D721Med (cell line): Measurements from ENCODE around the gene RNASE8.

Source experiments
- DNase-seq: peaks from one replicate; pipeline ENCODE4 v3.0.0; 2011; ENCODE audit warnings: low spot score; ENCODE audit not compliant: insufficient read length
- FAIRE-seq: peaks from 2 replicates; lab custom pipeline; 2011; peaks lifted over from hg19 to GRCh38; lab: Jason Lieb, UNC
- TF ChIP-seq, protein P1 (sequence below): IDR thresholded peaks from 2 replicates; pipeline ENCODE4 v1.5.1; 2012; ENCODE audit warnings: mild to moderate bottlenecking, control low read depth; ENCODE audit not compliant: insufficient read depth; ENCODE audit errors: missing control alignments

RNASE8 gene

GRCh38 chr14:21090194-21090939 is 32.7 kb downstream of the RNASE8 start:
- DNase-seq (peak; percentile 58), FAIRE-seq (no peak)
- TF ChIP-seq, protein P1, sequence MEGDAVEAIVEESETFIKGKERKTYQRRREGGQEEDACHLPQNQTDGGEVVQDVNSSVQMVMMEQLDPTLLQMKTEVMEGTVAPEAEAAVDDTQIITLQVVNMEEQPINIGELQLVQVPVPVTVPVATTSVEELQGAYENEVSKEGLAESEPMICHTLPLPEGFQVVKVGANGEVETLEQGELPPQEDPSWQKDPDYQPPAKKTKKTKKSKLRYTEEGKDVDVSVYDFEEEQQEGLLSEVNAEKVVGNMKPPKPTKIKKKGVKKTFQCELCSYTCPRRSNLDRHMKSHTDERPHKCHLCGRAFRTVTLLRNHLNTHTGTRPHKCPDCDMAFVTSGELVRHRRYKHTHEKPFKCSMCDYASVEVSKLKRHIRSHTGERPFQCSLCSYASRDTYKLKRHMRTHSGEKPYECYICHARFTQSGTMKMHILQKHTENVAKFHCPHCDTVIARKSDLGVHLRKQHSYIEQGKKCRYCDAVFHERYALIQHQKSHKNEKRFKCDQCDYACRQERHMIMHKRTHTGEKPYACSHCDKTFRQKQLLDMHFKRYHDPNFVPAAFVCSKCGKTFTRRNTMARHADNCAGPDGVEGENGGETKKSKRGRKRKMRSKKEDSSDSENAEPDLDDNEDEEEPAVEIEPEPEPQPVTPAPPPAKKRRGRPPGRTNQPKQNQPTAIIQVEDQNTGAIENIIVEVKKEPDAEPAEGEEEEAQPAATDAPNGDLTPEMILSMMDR = peak; percentile 27

- no peak for FAIRE-seq
- DNase-seq = no peak
- TF ChIP-seq, protein P1 = no peak
Observed at GRCh38 chr14:21090940-21091663, 33.5 kb downstream of the RNASE8 start.

DNA sequence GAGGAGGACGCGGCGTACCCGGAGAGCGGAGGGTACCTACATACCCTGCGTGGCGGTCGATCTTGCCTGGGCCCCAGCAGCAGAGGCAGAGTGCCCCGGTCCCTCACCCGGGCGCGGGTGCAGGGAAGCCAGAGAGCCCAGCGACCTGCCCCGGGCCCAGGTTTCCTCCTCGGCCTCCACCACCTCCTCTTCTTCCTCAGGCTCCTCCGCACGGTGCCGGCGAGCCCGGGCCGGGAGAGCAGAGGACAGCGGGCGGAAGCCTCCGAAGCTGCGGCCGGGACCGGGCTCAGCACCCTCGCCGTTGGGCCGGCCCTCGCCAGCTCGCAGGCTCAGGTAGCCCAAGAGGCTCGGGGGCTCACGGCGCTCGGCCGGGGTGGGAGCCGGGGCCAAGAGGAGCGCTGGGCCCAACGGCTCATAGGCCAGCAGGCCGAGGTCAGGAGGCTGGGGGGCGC is 34.2 kb downstream of the RNASE8 start:
- TF ChIP-seq, protein P1 = no peak
- DNase-seq (peak; percentile 16), FAIRE-seq (no peak)

DNA sequence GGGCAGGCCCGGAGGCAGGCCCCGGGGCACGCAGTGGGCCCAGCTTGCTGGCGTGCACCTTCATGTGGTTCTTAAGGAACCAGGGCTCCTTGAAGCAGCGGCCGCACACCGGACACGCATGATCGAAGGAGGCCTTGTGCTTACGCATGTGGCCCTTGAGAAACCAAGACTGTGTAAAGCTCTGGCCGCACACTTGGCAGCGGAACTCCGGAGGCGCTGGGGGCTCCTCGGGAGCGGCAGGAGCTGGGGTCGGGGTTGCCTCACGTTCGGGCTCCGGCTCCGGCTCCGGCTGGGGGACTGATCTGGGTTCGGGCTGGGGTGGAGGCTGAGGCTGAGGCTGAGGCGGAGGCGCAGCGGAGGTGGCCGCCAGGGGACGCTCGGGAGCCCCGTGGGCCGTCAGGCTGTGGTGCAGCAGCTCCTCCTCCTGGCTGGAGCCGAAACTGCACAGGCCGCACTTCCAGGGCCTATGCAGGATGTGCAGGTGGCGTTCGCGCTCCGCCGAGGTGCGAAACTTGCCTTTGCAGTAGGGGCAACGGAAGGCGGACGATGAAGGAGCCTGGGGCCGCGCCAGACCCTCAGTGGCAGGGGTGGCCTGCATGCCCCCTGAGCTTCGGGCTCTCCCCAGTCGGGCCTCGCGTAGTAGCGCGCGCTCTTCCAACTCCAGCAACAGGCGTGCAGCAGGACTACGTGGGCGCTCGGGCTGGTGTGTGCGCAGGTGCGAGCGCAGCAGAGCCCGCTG is 34.8 kb downstream of the RNASE8 start:
- TF ChIP-seq, protein P1 = peak; percentile 99
- no peak for FAIRE-seq
- DNase-seq = peak; percentile 85

DNA sequence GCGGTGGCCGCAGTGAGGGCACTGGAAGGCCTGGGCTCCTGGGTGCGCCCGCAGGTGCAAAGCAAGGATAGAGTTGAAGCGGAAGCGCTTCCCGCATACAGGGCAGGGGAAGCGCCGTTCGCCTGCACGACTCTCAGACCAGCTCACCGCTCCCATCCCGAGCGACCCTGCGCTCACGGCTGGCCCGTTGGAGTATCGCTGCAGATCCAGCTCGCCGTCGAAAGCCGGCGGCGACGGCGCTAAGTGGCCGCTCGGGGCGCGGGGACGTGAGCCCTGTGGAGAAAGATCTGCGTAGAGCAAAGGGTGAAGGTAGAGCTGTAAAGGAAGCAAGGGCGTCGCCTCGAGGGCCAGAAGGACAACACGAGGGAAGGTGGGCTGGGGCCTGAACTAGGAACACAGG is 35.4 kb downstream of the RNASE8 start:
- TF ChIP-seq, protein P1 = no peak
- FAIRE-seq = no peak
- DNase-seq = no peak

DNA sequence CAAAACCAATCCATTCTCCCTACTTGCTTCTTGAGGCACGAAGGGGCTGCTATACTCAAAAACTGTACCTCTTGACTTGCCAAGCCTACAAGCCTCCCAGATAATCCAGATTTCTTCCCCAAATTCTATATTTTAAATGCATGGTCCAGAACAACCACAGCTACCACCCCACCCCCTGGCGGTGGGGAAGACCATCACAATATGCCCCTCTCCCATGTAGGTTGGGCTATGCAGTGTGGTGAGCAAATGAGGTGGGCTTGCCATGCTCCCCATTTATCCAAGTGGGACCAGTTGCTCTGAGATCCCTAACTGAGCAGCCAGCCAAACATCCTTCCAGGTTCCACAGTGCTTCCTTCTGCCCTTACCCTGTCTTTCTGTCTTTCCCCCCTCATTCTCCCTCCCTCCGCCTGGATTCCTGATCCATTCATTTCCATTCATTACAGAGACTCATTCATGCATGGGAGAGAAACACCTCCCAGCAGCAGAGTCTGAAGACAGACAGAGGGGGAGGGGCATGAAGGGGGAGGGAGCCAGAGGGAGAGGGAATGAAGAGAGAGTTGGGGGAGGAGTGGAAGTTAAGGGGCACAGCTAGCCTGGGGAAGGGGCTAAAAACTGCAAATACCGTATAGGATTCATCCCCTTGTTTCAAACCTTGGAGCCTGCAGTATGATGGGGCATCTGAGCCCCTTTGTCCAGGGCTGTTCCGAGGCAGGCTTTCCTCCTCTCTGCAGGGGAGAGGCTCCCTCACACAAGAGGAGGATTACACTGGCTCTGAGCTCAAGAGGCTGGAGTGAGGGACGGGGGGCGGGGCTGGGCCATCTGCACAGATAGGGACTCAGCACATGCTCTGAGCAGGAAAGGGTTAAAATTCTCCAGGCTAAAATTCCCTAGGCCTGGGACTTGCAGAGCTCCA is 36.4 kb downstream of the RNASE8 start:
- TF ChIP-seq, protein P1 = peak; percentile 31
- DNase-seq (peak; percentile 63), FAIRE-seq (no peak)
